ENCODE measurements around the gene UGT2A2. TPM values are rescaled to one million over a fixed set of nuclear protein-coding genes. Genes with fewer than 3 reads are reported as not detected.
"Not testable (repeated sequence)": the region's sequence is repeated elsewhere in the genome, so short reads cannot be mapped to it uniquely, and the experiment has no call there.

Gene UGT2A2
- not detected for total RNA-seq
- long read RNA-seq, donor 1 = 0 reads
- long read RNA-seq, donor 2 = 0 reads

GRCh38 chr4:69639542-69639941 lies at the start of gene UGT2A2:
Gene UGT2A2 (minus strand): TSS chr4:69639642. CDS start chr4:69639640, 2 bp downstream.
- Histone ChIP-seq H3K9me3 (no peaks in the 10 kb centered on the region), H3K36me3 (ENCODE audit: low read depth) (no peaks in the 10 kb centered on the region), H3K4me3 (no peak within 1 kb of the TSS), H3K4me1 (ENCODE audit: low read depth) (no peaks in the 10 kb centered on the region)
- no peak for TF ChIP-seq CTCF (IDR thresholded peaks at IDR 0.05)
- ATAC-seq (no peak), DNase-seq (no peak)
- intact Hi-C loops (cut with DNase I, micrococcal nuclease) = no loop called here

GRCh38 chr4:69684804-69685203 lies 45.4 kb upstream of the UGT2A2 start:
- no peak for ATAC-seq
- Histone ChIP-seq H3K4me1 (ENCODE audit: low read depth) (no peaks in the 10 kb centered on the region), H3K4me3 (no peak overlapping the region), H3K9me3 (no peaks in the 10 kb centered on the region), H3K36me3 (ENCODE audit: low read depth) (no peaks in the 10 kb centered on the region)
- no peak for DNase-seq
- intact Hi-C loops (cut with DNase I, micrococcal nuclease) = no loop called here
- no peak for TF ChIP-seq CTCF (IDR thresholded peaks at IDR 0.05)

GRCh38 chr4:69668680-69669079 lies 29.2 kb upstream of the UGT2A2 start:
- no peaks in the 10 kb centered on the region for H3K4me1 ChIP-seq (ENCODE audit: low read depth)
- intact Hi-C loops (cut with DNase I, micrococcal nuclease) = no loop called here
- no peaks in the 10 kb centered on the region for H3K9me3 ChIP-seq
- no peak for TF ChIP-seq CTCF (IDR thresholded peaks at IDR 0.05)
- ATAC-seq (no peak), DNase-seq (no peak)
- H3K4me3 ChIP-seq = no peak overlapping the region
- H3K36me3 ChIP-seq (ENCODE audit: low read depth) = no peaks in the 10 kb centered on the region

- H3K4me1 ChIP-seq (ENCODE audit: low read depth); H3K36me3 ChIP-seq (ENCODE audit: low read depth); intact Hi-C loops (cut with DNase I, micrococcal nuclease); DNase-seq; H3K4me3 ChIP-seq; H3K9me3 ChIP-seq; ATAC-seq: not testable (repeated sequence)
These were observed 24.6 kb upstream of the UGT2A2 start for GRCh38 chr4:69664009-69664408.

- H3K36me3 ChIP-seq (ENCODE audit: low read depth); H3K4me1 ChIP-seq (ENCODE audit: low read depth); H3K9me3 ChIP-seq; ATAC-seq; intact Hi-C loops (cut with DNase I, micrococcal nuclease); DNase-seq; H3K4me3 ChIP-seq: not testable (repeated sequence)
These were observed 21.8 kb upstream of the UGT2A2 start for GRCh38 chr4:69661130-69661803.

GRCh38 chr4:69658133-69658532 lies 18.7 kb upstream of the UGT2A2 start:
- intact Hi-C loops (cut with DNase I, micrococcal nuclease) = no loop called here
- no peak for ATAC-seq

More at GRCh38 chr4:69658133-69658532, 18.7 kb upstream of the UGT2A2 start:
- H3K4me1 ChIP-seq (ENCODE audit: low read depth) = no peaks in the 10 kb centered on the region
- H3K36me3 ChIP-seq (ENCODE audit: low read depth) = no peaks in the 10 kb centered on the region
- TF ChIP-seq CTCF (IDR thresholded peaks at IDR 0.05) = no peak
- peak in 1 of 3 donors; percentile 45 for DNase-seq
- H3K9me3 ChIP-seq = no peaks in the 10 kb centered on the region
- no peak overlapping the region for H3K4me3 ChIP-seq
